Measurements from ENCODE around the gene ZYG11B. TPM values are rescaled to one million over a fixed set of nuclear protein-coding genes. Genes with fewer than 3 reads are reported as not detected.

ZYG11B gene
- total RNA-seq, 1 experiment from 2014 or later = 20.6 TPM

DNA sequence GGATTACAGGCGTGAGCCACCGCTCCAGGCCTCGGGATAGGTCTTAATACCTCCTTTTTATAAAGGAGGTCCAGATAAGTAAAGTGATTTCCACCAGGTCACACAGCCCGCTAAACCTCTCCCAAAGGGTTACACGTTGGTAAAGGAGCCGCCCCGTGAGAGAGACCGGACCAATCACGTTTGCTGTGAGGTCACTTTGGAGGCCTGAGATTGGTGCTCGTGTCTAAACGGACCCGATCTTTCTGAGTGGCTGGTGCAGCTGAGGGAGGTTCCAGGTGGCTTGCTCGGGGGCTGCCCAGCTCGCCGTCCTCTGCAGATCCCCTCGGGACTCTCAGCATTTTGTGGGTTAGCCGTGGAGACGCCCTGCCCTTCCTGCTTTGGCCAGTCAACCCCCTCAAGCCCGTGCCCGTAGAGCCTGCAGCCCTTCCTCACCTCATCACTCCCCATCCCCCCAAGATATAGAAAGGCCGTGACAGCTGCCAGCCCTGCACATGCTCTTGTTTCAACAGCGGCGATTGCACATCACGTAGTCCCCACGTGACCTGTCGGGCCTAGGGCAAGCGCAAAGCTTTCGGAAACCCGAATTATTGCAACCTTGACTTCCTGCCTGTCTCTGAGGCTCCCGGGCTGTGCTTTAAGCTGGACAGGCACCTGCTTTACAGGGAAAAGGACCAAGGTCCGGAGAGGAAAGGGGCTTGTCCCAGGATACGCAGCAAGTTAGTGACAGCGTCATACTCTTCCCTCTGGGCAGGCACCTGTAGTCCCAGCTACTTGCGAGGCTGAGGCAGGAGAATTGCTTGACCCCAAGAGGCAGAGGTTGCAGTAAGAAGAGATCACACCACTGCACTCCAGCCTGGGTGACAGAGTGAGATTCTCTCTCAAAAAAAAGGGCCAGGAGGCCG is 23.1 kb upstream of the ZYG11B start:
- Mint-ChIP-seq H3K4me1 (peaks cover 14 to 21% of the 10 kb centered on the region in 2 experiments), H3K9me3 (no peaks in the 10 kb centered on the region; a peak in 1 of 5 replicates), H3K27me3 (ENCODE audit: low read depth) (peaks cover 4% of the 10 kb centered on the region), H3K36me3 (ENCODE audit: insufficient read depth in 1 of 3, low read depth in 3 of 3) (no peaks in the 10 kb centered on the region), H3K27ac (peak overlapping the region; percentile 86 to 94 (median 91)), H3K4me3 (peak overlapping the region; percentile 86 to 89)
- no CpG with 5 or more reads among the region's 35 CpGs for WGBS (ENCODE audit: extremely low coverage, insufficient read length, low lambda C conversion rate)
- TF ChIP-seq, protein P1, sequence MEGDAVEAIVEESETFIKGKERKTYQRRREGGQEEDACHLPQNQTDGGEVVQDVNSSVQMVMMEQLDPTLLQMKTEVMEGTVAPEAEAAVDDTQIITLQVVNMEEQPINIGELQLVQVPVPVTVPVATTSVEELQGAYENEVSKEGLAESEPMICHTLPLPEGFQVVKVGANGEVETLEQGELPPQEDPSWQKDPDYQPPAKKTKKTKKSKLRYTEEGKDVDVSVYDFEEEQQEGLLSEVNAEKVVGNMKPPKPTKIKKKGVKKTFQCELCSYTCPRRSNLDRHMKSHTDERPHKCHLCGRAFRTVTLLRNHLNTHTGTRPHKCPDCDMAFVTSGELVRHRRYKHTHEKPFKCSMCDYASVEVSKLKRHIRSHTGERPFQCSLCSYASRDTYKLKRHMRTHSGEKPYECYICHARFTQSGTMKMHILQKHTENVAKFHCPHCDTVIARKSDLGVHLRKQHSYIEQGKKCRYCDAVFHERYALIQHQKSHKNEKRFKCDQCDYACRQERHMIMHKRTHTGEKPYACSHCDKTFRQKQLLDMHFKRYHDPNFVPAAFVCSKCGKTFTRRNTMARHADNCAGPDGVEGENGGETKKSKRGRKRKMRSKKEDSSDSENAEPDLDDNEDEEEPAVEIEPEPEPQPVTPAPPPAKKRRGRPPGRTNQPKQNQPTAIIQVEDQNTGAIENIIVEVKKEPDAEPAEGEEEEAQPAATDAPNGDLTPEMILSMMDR (conservative IDR thresholded peaks at IDR 0.05) = no peak
- no peak overlapping the region for H3K23ac ChIP-seq (ENCODE audit: insufficient read length, low read depth, low read length)
- H3K9ac ChIP-seq (ENCODE audit: extremely low read depth, insufficient read length, low read length) = peak overlapping the region; percentile 44
- H3K14ac ChIP-seq (ENCODE audit: insufficient read depth, low read length) = no peak overlapping the region
- peaks cover 9% of the 10 kb centered on the region for H3K23me2 ChIP-seq (ENCODE audit: insufficient read length, low read depth, low read length, poor library complexity, severe bottlenecking)
- no peak overlapping the region for H2BK15ac ChIP-seq (ENCODE audit: low read depth, low read length)
- H4K8ac ChIP-seq (replicated peaks; ENCODE audit: insufficient read length, low read depth, low read length) = no peak overlapping the region
- no peak overlapping the region for H2BK120ac ChIP-seq (ENCODE audit: low read depth, low read length, poor library complexity, severe bottlenecking)
- H3K79me2 ChIP-seq (ENCODE audit: insufficient read depth, low read length) = no peaks in the 10 kb centered on the region
- H2AK5ac ChIP-seq (ENCODE audit: insufficient read length, low read length) = no peak overlapping the region
- no peaks in the 10 kb centered on the region for H4K20me1 ChIP-seq (ENCODE audit: control insufficient read depth, insufficient read depth, insufficient read length)
- no peak overlapping the region for H2BK12ac ChIP-seq (ENCODE audit: insufficient read length, low read depth, low read length)
- H2BK20ac ChIP-seq (ENCODE audit: low read depth, low read length, poor library complexity, severe bottlenecking) = no peak overlapping the region
- H3K18ac ChIP-seq (ENCODE audit: insufficient read length, low read depth, low read length) = peak overlapping the region; percentile 37
- no peaks in the 10 kb centered on the region for H3K27me3 ChIP-seq (ENCODE audit: insufficient read depth, low read length)
- H3K79me1 ChIP-seq (ENCODE audit: insufficient read depth, low read depth, low read length, poor library complexity, severe bottlenecking) = no peaks in the 10 kb centered on the region
- H3K27ac ChIP-seq (ENCODE audit: insufficient read length, low read depth, low read length) = no peak overlapping the region
- no peak overlapping the region for H4K5ac ChIP-seq (ENCODE audit: insufficient read length, low read depth, low read length)
- peak overlapping the region; percentile 72 for H2AFZ ChIP-seq (ENCODE audit: low read length)
- no peak overlapping the region for H3K4ac ChIP-seq (ENCODE audit: low read depth, low read length)
- H3K9me3 ChIP-seq (ENCODE audit: control insufficient read depth, low read depth, low read length) = no peaks in the 10 kb centered on the region
- H3K56ac ChIP-seq (ENCODE audit: insufficient read length, low read depth, low read length) = no peak overlapping the region
- H3K4me2 ChIP-seq (ENCODE audit: insufficient read depth, insufficient read length, low read length) = peak overlapping the region; percentile 61
- H3K4me1 ChIP-seq (ENCODE audit: insufficient read depth, low read length) = no peaks in the 10 kb centered on the region
- H2BK5ac ChIP-seq (ENCODE audit: insufficient read length, low read length) = no peak overlapping the region
- DNase-seq = peak; percentile 97
- H4K91ac ChIP-seq (ENCODE audit: insufficient read length, low read depth, low read length) = no peak overlapping the region
- H3T11ph ChIP-seq (ENCODE audit: low read length) = no peak overlapping the region

Measured in H9 (cell line).